ENCODE results near the gene AGAP1.

- TF ChIP-seq CTCF (IDR thresholded peaks at IDR 0.05; ENCODE audit: poor library complexity, severe bottlenecking) (no peak), POLR2AphosphoS5 (IDR thresholded peaks at IDR 0.05) (no peak)
Measured at GRCh38 chr2:235649418-235649817, 155.6 kb downstream of the AGAP1 start.

Measured in neural cell (in vitro differentiated cells).